HG02623 (cell line): Measurements from ENCODE around the gene BRMS1.

Experiments
- ATAC-seq: cut with Tn5 transposase; IDR thresholded peaks from one replicate; pipeline ENCODE4 v1.9.1; 2021; ENCODE audit warnings: moderate library complexity; ENCODE audit not compliant: unreplicated experiment

Gene BRMS1

DNA sequence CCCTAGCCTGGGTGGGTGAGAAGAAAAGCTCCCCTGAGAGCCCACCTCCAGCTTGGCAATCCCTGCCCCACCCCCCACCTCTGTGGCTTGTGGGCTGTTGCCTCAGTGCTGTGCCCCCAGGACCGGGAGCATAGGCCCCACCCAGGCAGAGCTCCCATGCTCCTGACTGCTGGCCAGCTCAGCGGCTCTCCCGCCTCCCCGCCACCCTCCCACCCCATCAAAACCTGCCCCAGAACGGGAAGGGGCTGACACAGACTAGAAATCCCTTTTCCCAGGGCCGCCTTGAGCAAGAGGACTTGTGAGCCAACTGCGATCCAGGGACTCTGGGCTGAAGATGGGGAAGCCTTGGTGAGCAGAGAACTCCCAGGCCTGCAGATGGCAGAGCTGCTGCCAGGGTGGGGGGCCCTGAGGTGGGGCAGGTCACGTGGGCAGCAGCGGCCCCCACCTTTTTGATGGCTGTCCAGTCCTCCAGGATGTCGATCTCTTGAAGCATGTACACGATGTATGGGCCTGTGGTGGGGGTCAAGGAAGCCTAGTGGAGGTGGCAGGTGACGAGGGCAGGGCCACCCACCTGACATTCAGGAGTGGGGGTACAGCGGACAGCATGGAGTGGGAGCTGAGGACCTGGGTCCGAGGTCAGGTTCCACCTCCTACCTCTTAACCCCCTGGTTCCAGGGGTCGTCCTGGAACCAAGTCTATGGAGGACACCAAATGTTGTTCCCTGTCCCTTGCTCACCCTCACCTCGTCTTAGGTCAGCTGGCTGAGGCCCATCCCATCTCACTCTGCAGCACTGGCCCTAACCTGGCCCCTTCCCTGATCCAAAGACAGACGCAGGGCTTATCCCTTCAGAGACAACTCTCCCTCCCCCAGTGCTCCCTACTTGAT lies 6.4 kb downstream of the BRMS1 start:
- no peak for ATAC-seq

GRCh38 chr11:66337103-66337899 lies 7.6 kb downstream of the BRMS1 start:
- ATAC-seq, result no peak

GRCh38 chr11:66336234-66337102 lies 8.4 kb downstream of the BRMS1 start, which contains the start of gene RIN1:
Gene RIN1 (minus strand): TSS chr11:66336434. CDS start chr11:66336402, 32 bp downstream.
- peak; percentile 49 for ATAC-seq

DNA sequence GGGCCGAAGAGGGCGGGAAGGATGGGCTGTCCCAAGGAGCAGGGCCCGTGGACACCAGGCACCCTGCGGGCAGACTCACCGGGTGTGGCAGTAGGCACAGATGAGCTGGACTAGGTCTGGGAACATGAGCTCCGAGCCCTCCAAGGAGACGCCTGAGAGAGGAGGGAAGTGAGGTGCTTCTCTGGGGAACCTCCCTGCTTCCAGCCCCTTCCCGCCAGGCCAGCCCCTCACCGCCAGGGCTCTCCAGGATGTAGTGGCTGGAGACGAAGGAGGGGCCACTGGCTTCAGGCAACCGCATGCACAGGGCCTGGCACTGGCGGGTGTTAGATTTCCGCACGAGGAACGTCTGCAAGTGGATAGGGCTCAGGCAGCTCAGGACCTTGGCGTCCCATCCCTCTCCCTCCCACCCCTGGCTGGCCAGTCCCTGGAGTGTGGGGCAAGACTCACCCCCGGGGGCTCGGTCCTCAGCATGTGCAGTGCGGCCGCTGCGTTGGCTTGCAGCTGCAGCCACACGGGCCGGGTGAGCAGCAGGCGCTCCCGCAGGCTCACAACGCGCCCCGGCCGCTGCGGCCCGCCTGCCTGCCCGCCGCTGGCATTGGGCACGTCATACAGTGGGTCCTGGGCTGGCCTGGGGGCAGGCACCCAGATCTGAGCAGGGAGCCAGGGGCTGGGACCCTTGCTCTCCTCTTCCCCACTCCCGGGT lies 9.2 kb downstream of the BRMS1 start:
- no peak for ATAC-seq

DNA sequence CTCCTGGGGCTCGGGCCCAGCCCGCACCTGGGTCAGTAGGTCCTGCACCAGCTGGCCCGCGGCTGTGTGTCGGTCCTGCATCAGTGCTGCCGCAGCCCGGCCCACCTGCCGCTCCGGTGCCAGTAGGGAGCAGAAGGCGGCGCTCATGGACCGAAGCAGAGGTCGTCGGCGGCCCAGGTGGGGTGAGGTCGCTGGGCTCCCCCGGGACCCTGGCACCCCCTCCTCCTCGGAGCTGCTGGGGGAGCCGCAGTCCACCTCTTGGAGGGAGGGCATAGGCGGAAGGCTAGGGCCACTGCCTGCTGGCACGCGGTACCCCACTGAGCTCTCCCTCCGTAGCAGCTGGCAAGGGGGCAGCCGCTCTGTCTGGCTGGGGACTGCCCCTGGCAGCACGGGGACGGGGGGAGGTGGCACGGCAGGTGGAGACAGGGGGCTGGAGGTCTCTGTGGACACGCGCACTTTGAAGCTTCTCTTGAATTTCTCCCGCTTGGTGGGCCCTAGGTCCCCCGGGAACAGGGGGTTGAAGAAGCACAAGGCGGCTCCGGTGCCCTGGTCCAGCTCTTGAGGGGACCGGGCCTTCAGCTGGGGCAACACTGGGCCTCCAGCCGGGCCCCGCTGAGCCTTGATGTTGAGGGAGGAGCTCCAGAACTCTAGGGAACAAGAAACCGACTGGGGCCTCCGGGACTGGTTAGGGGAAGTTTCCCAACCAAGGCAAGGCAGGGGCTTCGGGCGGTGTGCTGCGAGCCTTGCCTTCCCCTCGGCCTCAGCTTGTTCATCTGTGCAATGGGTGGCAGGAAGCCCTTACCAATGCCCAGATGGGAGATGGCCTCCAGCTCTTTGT lies 10.1 kb downstream of the BRMS1 start:
- ATAC-seq, result no peak

DNA sequence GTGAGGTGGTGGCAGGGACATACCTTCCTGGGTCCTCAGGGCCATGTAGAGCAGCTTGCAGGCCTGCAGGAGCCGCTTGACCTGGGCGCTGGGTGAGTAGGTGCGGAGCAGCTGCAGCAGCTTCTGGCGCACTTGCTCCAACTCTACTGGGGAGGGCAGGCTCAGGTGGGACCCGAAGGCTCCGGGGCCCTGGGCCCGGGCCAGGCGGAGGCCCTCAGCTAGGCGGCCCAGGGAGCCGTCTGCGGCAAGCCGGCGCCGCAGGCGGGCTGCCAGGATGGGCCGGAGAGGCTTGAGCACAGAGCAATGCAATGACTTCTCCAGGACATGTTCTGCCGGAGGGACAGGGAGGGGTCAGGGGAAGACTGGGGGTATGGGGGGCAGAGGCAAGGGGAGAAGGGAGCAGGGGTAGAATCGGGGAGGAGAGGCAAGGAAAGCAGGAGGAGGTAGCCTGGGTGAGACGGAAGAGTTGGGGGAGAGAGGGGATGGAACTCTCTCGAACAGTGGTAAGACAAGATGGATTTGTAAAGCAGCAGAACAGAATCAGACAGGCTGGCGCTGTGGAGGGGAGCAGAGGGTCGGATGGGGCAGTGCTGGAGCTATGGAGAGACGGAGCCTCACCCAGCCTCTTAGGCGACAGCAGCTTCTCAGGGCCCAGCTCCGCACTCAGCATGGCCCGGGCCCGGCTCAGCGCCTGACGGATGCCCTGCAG lies 10.9 kb downstream of the BRMS1 start:
- no peak for ATAC-seq

DNA sequence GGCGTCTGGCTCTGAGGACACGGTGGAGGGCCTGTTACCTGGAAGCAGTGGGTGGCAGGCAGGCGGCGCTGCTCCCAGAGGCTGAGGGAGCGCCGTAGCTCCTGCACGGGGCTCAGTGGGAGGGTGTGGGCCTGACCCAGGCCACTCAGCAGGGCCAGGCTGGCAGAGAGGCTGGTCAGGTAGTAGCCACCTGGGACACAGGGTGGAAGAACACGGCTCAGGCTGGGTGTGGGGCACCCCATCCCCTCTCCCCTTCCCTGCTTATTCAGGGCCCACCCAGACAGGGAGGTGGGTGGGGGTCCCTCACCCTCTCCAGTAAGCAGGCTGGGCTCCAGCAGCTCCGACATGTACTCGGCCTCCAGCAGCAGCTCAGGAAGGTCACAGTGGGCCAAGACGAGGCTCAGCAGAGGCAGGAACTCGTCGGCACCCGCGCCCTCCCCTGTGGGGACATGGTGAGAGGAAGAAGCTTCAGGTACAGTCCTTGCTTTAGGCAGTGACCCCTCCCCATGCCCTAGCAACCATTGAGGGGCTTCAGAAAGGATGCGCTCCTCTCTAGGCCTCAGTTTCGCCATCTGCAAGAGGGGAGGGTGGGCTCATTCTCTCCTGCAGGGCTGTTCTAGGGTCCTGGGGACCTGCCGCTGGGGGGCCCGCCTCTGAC lies 11.6 kb downstream of the BRMS1 start:
- ATAC-seq, result no peak

DNA sequence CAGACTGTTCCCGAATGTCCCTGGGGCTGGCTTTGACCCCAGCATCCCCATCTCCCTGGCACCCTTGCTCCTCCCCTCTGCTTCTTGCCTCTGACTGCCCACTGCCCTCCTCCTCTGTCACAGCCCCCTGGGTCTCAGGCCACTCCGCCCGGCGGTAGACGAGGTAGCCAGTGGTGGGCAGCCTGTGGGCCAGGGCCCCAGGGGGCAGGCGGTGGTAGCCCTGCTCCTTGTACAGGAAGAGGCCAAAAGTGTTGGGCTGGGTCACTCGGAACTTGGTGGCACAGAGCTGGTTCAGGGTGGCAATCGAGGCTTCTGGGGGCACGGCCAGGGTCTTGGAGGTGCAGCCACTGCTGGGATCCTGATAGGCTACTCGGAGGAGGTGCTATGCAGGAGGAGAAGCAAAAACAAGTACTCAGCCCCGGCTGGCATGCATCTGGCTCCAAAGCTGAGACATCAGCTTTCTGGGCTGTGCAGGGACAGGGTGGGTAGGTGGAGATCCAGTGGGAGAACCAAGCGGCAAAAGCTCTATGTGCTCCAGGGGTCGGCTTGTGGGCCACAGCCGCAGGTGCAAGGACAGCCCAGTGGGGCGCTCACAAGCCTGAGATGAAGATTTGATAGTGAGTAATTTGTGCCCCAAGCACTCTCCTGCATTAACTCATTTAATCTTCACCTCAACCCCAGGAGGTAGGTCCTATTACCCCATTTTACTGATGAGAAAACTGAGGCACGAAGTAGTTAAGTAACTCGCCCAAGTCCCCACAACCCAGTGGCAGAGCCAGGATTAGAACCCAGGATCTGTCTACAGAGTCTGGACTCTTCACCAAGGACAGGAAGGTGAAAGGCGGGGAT lies 12.3 kb downstream of the BRMS1 start:
- ATAC-seq, result no peak

DNA sequence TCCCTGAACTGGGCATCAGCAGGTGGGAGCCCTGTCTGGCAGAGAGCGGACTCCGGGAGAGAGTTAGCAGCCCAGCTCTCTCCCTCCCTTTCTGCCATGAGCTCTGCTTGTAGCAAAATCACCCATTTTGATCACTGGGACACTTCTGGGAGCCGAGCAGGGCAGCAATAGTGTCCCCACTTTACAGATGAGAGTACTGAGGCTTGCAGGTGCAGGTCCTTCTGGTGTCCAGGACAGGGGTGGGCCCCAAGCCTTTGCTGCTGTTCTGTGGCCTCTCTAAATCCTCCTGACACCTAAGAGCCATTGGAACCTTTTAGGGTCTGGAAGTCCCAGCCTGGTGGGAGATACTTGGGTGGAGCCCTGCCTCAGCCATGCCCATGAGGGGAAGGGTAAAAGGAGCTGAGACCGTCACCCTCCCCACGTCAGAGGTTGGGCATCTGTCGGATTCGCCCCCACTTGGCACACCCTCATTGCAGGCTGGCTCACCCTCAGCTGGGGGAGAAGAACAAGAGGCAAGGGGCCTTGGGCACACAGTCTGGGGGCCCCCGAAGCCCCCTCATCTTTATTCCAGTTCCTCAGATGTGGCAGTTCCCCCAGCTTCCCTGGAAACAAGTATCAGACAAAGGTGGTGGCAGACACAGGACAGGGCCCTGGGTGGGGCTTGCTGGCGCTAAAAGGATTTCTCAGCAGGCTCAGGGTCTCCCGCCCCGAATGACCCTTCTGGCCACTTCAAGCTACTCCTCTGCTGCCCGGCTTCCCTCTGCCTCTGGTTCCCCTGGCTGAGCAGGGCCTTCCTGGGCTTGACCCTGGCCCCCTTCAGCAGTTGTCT lies 13.1 kb downstream of the BRMS1 start:
- ATAC-seq, result no peak

DNA sequence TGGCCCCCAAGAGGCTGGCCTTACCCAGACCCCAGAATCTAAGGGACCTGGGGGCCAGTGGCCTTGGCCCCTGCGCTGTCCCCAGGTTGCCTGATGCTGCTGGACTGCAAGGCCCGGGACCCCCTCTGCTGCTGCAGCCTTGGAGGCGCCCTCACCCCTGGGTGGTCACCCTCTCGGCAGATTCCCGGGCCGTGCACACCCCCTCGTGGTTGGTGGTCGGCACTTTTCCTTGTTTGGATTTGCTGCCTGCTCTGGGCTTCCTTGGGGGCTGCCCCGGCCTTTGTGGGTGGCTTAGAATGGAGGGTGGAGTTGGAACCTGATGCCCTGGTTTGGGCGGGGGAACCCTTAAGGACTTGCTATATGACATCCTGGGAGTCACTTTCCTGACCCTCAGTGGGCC lies 14.0 kb downstream of the BRMS1 start:
- ATAC-seq, result no peak

DNA sequence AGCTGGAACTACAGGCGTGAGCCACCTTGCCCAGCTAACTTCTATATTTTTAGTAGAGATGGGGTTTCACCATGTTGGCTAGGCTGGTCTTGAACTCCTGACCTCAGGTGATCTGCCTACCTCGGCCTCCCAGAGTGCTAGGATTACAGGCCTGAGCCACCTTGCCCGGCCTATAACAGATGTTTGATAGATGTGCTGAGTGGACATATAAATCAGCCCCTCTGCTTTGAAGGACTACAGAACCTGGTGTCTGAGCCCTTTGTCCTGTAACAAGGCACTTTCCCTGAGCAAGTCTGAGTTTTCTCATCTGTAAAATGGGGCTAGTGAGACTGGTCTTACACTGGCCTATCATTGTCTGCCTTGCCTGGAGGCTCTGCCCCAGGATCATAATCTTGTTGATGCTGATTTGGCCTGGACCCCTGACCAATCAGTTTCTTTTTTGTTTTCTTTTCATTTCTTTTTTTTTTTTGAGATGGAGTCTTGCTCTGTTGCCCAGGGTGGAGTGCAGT lies 15.7 kb downstream of the BRMS1 start:
- ATAC-seq, result no peak

- no peak for ATAC-seq
Observed at GRCh38 chr11:66328302-66329144, 16.4 kb downstream of the BRMS1 start.

- no peak for ATAC-seq
Observed at GRCh38 chr11:66328031-66328301, 16.9 kb downstream of the BRMS1 start.

DNA sequence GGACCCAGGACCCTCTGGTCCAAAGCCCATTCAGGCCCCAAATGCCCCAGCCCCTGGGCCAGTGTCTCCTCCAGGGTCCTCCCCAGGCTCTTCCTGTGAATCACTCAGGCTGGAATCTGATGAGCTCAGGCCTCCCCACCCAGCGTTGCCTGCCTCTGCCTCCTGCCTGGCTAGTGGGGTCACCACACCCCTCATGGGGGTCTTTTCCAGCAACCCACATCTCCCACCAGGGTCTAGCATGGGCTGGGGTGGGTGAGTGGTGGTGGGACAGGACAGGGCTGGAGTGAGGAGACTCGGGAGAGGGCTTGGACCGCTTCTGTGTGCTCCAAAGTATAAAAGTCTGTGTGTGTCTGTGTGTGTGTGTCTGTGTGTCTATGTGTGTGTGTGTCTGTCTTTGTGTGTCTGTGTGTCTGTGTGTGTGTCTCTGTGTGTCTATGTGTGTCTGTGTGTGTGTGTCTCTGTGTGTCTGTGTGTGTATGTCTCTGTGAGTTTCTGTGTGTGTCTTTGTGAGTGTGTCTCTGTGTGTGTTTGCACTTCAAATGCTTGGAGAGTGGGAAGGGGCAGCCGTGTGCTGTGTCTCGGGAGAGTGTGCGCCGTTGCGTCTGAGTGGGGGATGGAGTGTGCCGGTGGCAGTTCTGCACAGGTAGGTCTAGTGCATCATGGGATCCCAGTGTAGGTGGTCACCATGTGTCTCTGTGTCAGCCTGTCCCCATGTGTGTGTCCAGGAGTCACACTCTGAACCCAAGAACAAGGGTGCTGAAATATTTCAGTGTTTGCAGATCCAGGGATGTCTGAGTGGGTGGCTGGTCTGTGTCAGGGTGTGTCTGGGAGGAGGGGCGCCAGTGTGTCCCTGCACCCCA lies 17.5 kb downstream of the BRMS1 start:
- no peak for ATAC-seq
